ENCODE results near the gene ARHGAP5. TPM values are rescaled to one million over a fixed set of nuclear protein-coding genes. Genes with fewer than 3 reads are reported as not detected.

ARHGAP5 gene
- polyA plus RNA-seq, 3 donors = 2.5 to 6.3 (median 4.3) TPM

DNA sequence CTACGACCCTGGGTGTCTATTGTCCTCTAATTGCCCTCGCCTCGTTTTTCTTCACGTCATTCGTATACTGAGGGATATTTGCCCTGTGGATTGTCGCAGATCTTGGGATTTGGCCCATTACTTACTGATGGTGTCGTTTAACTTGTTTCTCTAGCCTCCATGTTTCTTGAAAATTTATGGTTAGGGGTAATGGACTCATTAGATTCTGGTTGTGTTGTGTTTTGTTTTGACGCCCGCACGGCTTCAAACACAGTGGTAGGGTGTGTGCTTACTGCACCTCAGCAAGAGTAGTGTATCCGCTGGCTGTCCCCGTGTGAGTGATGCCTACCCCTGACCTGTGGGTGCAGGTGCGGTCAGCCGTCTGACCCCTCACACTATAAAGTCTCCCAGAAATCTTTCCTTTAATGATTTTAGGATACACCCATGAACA lies 126.8 kb downstream of the ARHGAP5 start:
- intact Hi-C loops (cut with micrococcal nuclease) = no loop called here
- TF ChIP-seq, protein P1, sequence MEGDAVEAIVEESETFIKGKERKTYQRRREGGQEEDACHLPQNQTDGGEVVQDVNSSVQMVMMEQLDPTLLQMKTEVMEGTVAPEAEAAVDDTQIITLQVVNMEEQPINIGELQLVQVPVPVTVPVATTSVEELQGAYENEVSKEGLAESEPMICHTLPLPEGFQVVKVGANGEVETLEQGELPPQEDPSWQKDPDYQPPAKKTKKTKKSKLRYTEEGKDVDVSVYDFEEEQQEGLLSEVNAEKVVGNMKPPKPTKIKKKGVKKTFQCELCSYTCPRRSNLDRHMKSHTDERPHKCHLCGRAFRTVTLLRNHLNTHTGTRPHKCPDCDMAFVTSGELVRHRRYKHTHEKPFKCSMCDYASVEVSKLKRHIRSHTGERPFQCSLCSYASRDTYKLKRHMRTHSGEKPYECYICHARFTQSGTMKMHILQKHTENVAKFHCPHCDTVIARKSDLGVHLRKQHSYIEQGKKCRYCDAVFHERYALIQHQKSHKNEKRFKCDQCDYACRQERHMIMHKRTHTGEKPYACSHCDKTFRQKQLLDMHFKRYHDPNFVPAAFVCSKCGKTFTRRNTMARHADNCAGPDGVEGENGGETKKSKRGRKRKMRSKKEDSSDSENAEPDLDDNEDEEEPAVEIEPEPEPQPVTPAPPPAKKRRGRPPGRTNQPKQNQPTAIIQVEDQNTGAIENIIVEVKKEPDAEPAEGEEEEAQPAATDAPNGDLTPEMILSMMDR (IDR thresholded peaks at IDR 0.05) = no peak
- Histone ChIP-seq H3K9ac (ENCODE audit: insufficient read depth, low read length, poor library complexity, severe bottlenecking) (no peak overlapping the region), H3K36me3 (replicated peaks in 1 of 2; ENCODE audit: control insufficient read depth in 1 of 2, insufficient read depth in 2 of 2, low read length in 2 of 2) (no peaks in the 10 kb centered on the region), H3K4me3 (replicated peaks in 1 of 3; ENCODE audit: low read depth in 2 of 3, low read length in 3 of 3) (peak overlapping the region in 2 of 3 experiments; percentile 55 to 87), H3K4me1 (ENCODE audit: control insufficient read depth in 1 of 2, insufficient read depth in 2 of 2, low read length in 2 of 2) (peaks cover 44 to 53% of the 10 kb centered on the region in 2 donors), H4K20me1 (ENCODE audit: insufficient read depth, low read length) (no peaks in the 10 kb centered on the region), H3K79me2 (ENCODE audit: insufficient read depth, low read length) (no peaks in the 10 kb centered on the region), H3K27me3 (ENCODE audit: control insufficient read depth in 2 of 2, insufficient read depth in 2 of 2, low read length in 2 of 2) (peaks cover 25 to 32% of the 10 kb centered on the region in 2 donors), H2AFZ (ENCODE audit: insufficient read depth, low read depth, low read length, poor library complexity, severe bottlenecking) (peak overlapping the region; percentile 71), H3K27ac (ENCODE audit: low read depth in 1 of 2, low read length in 2 of 2) (no peak overlapping the region), H3K4me2 (replicated peaks; ENCODE audit: extremely low read depth, low read length, poor library complexity, severe bottlenecking) (peak overlapping the region; percentile 90), H3K9me3 (replicated peaks in 1 of 2; ENCODE audit: control insufficient read depth in 1 of 2, insufficient read depth in 1 of 2, low read length in 2 of 2) (peaks cover 0 to 12% of the 10 kb centered on the region in 2 donors)
- Mint-ChIP-seq H3K27ac (peak overlapping the region in 1 of 7 donors; percentile 4), H3K4me1 (peaks cover 54% of the 10 kb centered on the region), H3K4me3 (peak overlapping the region; percentile 87 to 96), H3K27me3 (ENCODE audit: low read depth in 3 of 3) (peaks cover 32 to 48% (median 37%) of the 10 kb centered on the region in 3 donors), H3K36me3 (peaks cover 0 to 2% of the 10 kb centered on the region in 2 donors), H3K9me3 (peaks cover 0 to 4% (median 0%) of the 10 kb centered on the region in 7 donors)
- no peak for DNase-seq
- 0% methylated on average over 2 of the region's 14 CpGs for WGBS (ENCODE audit: insufficient coverage)

DNA sequence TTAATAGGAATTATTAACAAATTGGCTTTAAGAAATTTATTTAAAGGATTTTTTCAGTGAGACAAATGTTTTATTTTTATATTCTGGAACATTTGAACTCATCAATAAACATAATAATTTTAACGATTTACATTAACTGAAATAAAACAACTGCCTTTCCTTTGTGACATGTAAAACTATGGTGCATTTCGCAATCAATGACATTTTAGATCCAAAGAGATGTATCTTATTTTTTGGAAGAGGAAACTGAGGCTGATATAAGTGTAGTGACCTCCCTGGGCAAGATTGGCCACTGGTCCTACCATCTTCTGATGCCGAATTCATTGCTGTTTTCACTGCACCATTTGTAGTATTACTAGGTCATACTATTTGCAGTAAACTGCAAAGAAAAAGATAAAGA lies 128.4 kb downstream of the ARHGAP5 start:
- H3K79me2 ChIP-seq (ENCODE audit: insufficient read depth, low read length) = no peaks in the 10 kb centered on the region
- peaks cover 0 to 2% of the 10 kb centered on the region in 2 donors for H3K36me3 Mint-ChIP-seq
- DNase-seq = no peak
- H3K27me3 Mint-ChIP-seq (ENCODE audit: low read depth in 3 of 3) = peaks cover 32 to 52% (median 37%) of the 10 kb centered on the region in 3 donors
- no peaks in the 10 kb centered on the region for H3K36me3 ChIP-seq (replicated peaks in 1 of 2; ENCODE audit: control insufficient read depth in 1 of 2, insufficient read depth in 2 of 2, low read length in 2 of 2)
- no peak overlapping the region for H3K27ac Mint-ChIP-seq
- WGBS (ENCODE audit: insufficient coverage) = 100% methylated on average over 1 of the region's 3 CpGs
- H3K4me2 ChIP-seq (replicated peaks; ENCODE audit: extremely low read depth, low read length, poor library complexity, severe bottlenecking) = no peak overlapping the region
- no peak overlapping the region for H3K4me3 ChIP-seq (replicated peaks in 1 of 3; ENCODE audit: low read depth in 2 of 3, low read length in 3 of 3)
- peaks cover 49% of the 10 kb centered on the region for H3K4me1 Mint-ChIP-seq
- H3K4me1 ChIP-seq (ENCODE audit: control insufficient read depth in 1 of 2, insufficient read depth in 2 of 2, low read length in 2 of 2) = peaks cover 43 to 45% of the 10 kb centered on the region in 2 donors
- H3K27me3 ChIP-seq (ENCODE audit: control insufficient read depth in 2 of 2, insufficient read depth in 2 of 2, low read length in 2 of 2) = peaks cover 25 to 32% of the 10 kb centered on the region in 2 donors
- no peak overlapping the region for H3K4me3 Mint-ChIP-seq
- H3K9ac ChIP-seq (ENCODE audit: insufficient read depth, low read length, poor library complexity, severe bottlenecking) = no peak overlapping the region
- no peak overlapping the region for H2AFZ ChIP-seq (ENCODE audit: insufficient read depth, low read depth, low read length, poor library complexity, severe bottlenecking)
- no peaks in the 10 kb centered on the region for H4K20me1 ChIP-seq (ENCODE audit: insufficient read depth, low read length)
- H3K9me3 Mint-ChIP-seq = peaks cover 0 to 4% (median 0%) of the 10 kb centered on the region in 7 donors
- H3K27ac ChIP-seq (ENCODE audit: low read depth in 1 of 2, low read length in 2 of 2) = no peak overlapping the region
- intact Hi-C loops (cut with micrococcal nuclease) = no loop called here
- TF ChIP-seq, protein P1 (IDR thresholded peaks at IDR 0.05) = no peak
- peaks cover 0 to 12% of the 10 kb centered on the region in 2 donors for H3K9me3 ChIP-seq (replicated peaks in 1 of 2; ENCODE audit: control insufficient read depth in 1 of 2, insufficient read depth in 1 of 2, low read length in 2 of 2)

All from CD14-positive monocyte (primary cell).